SH-SY5Y (cell line): ENCODE measurements around the gene NR1H2.

Experiments
- GATA2 ChIP-seq: IDR thresholded peaks from 2 replicates; pipeline ENCODE4 v1.6.1; 2011; ENCODE audit warnings: mild to moderate bottlenecking, low read depth, low read length
- GATA3 ChIP-seq: IDR thresholded peaks from 2 replicates; pipeline ENCODE4 v1.6.1; 2011; ENCODE audit warnings: low read depth, mild to moderate bottlenecking, low read length, moderate library complexity

DNA sequence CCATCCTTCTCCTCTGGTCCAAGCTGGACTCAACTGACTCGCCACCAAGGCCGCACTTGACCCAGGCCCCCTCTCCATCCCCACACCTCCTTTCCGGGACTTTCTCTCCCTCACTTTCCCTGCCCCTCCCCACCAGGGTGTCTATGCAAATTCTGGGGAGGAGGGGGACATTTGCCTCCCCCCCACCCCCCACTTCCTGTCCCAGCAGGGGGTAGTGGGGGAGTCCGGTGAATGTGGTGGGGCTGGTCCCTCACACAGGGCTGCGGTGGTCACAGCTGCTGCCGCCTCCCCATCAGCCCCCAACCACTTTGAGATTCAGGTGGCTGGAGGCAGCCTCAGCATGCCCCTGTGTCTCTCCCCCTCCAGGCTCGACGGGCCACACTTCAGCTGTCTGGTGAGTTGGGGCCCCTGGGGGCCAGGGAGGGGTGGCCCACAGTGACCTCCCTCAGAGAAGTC lies 43.4 kb downstream of the NR1H2 start:
- TF ChIP-seq GATA2 (no peak), GATA3 (no peak)
